GM18507 (cell line): ENCODE data around the gene STIP1.

ENCODE experiments used
- DNase-seq: peaks from one replicate; pipeline ENCODE4 v3.0.0; 2011; ENCODE audit warnings: low read depth; ENCODE audit not compliant: insufficient read length; ENCODE audit errors: extremely low spot score
- FAIRE-seq: peaks from 2 replicates; lab custom pipeline; 2011; peaks lifted over from hg19 to GRCh38; lab: Jason Lieb, UNC

STIP1 gene

GRCh38 chr11:64186492-64187165 lies 658 bp downstream of the STIP1 start:
- DNase-seq (no peak), FAIRE-seq (no peak)

GRCh38 chr11:64192434-64192833 lies 6.5 kb downstream of the STIP1 start:
- no peak for DNase-seq
- no peak for FAIRE-seq

GRCh38 chr11:64196626-64197025 lies 10.7 kb downstream of the STIP1 start:
- FAIRE-seq = no peak
- DNase-seq = no peak

- DNase-seq (no peak), FAIRE-seq (no peak)
These were observed 12.5 kb downstream of the STIP1 start for GRCh38 chr11:64198511-64198910.

- FAIRE-seq = no peak
- no peak for DNase-seq
These were observed 15.6 kb downstream of the STIP1 start for GRCh38 chr11:64201543-64201942.

- FAIRE-seq (no peak), DNase-seq (no peak)
These were observed 17.0 kb downstream of the STIP1 start for GRCh38 chr11:64202992-64203391.

GRCh38 chr11:64203421-64204079 lies 17.6 kb downstream of the STIP1 start:
- DNase-seq (no peak), FAIRE-seq (no peak)

GRCh38 chr11:64204080-64204440 lies 18.1 kb downstream of the STIP1 start:
- DNase-seq = no peak
- FAIRE-seq = no peak

GRCh38 chr11:64204464-64204989 lies 18.6 kb downstream of the STIP1 start:
- no peak for DNase-seq
- FAIRE-seq = peak; percentile 72

- peak; percentile 70 for FAIRE-seq
These were observed 20.7 kb downstream of the STIP1 start, which contains the start of gene FERMT3 for GRCh38 chr11:64206457-64207255. FERMT3 (plus strand) TSS chr11:64206721; CDS start chr11:64207365, 644 bp downstream.

GRCh38 chr11:64207256-64208085 lies 21.5 kb downstream of the STIP1 start:
- FAIRE-seq (peak; percentile 94), DNase-seq (peak; percentile 84)

More at GRCh38 chr11:64206457-64207255, 20.7 kb downstream of the STIP1 start, which contains the start of gene FERMT3:
- DNase-seq = no peak

GRCh38 chr11:64208086-64208795 lies 22.3 kb downstream of the STIP1 start:
- DNase-seq (no peak), FAIRE-seq (no peak)

- DNase-seq = no peak
- FAIRE-seq = no peak
These were observed 23.0 kb downstream of the STIP1 start for GRCh38 chr11:64208796-64209562.

GRCh38 chr11:64209563-64209843 lies 23.5 kb downstream of the STIP1 start:
- FAIRE-seq = no peak

GRCh38 chr11:64210301-64211020 lies 24.5 kb downstream of the STIP1 start:
- no peak for FAIRE-seq
- DNase-seq = no peak

More at GRCh38 chr11:64209563-64209843, 23.5 kb downstream of the STIP1 start:
- DNase-seq = no peak

GRCh38 chr11:64211181-64211872 lies 25.4 kb downstream of the STIP1 start:
- FAIRE-seq (no peak), DNase-seq (no peak)

- FAIRE-seq = no peak
- DNase-seq = no peak
These were observed 30.9 kb downstream of the STIP1 start for GRCh38 chr11:64216879-64217278.
